ENCODE results near the gene AMD1.
"Not testable (repeated sequence)": the region's sequence is repeated elsewhere in the genome, so short reads cannot be mapped to it uniquely, and the experiment has no call there.

Gene AMD1

DNA sequence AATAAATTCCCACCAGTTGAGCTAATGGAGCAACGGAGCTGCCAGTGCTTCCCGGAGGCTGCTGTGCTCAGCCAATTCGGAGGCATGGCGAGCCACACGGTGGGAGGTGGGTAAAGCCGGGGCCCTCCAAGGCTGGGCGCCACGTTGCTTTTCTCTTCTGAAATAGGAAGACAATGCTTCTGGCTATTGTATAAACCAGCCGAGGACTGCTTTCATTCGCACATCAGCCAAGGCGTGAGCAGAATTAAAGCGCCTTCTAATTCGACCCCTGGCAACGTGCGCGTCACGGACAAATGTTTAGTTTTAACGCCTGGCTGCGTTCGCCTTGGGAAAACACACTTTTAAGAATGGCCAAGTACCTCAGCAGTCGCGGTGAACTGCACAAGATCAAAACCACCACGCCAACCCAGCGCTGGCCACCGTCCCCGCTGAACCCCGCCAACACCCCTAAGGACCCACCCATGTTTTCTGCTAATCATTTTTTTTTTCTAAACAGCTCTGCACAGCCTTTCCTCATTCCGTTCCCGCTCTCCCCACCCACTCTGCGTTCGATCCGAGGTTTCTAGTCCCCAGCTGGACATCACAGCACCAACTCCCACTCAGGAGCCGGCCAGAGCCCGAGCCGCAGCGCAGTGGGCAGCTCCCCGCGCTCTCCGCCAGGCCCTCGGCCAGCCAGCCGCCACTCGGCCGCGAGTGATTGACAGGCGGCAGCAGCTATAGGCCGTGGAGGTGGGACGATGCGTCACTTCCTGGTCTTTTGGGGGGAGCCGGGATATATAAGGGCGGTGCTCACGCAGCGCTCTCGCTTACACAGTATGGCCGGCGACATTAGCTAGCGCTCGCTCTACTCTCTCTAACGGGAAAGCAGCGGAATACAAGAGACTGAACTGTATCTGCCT lies at the start of gene AMD1:
AMD1 (plus strand) TSS at position 805 of the 899 bp plus-strand sequence. CDS start 321 bp downstream, outside the sequence.
- peak; percentile 97 for DNase-seq

GRCh38 chr6:110826236-110827129 lies 48.1 kb upstream of the AMD1 start:
- no peak for DNase-seq

- no peak for DNase-seq
Measured at GRCh38 chr6:110828396-110828795, 46.2 kb upstream of the AMD1 start.

DNA sequence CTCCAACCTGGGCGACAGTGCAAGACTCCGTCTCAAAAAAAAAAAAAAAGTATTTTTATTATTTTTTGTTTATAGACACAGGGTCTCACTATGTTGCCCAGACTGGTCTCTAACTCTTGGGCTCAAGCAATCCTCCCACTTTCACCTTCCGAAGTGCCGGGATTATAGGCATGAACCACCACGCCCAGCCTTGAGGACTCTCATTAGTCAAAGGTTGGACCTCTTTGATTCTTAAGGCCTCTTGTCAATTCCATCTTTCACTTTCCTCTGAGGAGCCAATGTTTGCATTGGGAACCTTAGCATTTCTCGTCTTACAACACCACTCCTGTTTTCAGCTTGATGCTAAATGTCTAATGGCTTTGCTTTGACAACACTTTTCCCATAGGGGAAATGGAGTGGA lies 43.2 kb upstream of the AMD1 start:
- DNase-seq, result no peak

DNA sequence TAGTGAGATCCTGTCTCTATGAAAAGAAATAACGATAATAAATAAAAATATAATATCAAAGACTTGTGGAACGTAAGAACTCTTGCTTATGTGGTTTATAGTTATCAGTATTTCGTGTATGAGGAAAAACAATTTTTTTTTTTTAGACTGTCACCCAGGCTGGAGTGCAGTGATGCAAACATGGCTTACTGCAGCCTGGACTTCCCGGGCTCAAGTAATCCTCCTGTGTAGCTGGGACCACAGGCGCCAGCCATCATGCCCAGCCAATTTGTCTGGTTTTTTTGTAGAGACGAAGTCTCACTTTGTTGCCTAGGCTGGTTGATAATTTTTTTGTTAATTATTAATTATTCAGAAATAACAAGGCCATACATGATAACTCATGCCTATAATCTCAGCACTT lies 40.8 kb upstream of the AMD1 start:
- DNase-seq, result no peak

- DNase-seq, result not testable (repeated sequence)
Measured at GRCh38 chr6:110835751-110836150, 38.8 kb upstream of the AMD1 start.

GRCh38 chr6:110841266-110841665 lies 33.3 kb upstream of the AMD1 start:
- DNase-seq, result no peak

- DNase-seq, result no peak
Measured at GRCh38 chr6:110849781-110850180, 24.8 kb upstream of the AMD1 start.

GRCh38 chr6:110852773-110853172 lies 21.8 kb upstream of the AMD1 start:
- DNase-seq, result no peak

DNA sequence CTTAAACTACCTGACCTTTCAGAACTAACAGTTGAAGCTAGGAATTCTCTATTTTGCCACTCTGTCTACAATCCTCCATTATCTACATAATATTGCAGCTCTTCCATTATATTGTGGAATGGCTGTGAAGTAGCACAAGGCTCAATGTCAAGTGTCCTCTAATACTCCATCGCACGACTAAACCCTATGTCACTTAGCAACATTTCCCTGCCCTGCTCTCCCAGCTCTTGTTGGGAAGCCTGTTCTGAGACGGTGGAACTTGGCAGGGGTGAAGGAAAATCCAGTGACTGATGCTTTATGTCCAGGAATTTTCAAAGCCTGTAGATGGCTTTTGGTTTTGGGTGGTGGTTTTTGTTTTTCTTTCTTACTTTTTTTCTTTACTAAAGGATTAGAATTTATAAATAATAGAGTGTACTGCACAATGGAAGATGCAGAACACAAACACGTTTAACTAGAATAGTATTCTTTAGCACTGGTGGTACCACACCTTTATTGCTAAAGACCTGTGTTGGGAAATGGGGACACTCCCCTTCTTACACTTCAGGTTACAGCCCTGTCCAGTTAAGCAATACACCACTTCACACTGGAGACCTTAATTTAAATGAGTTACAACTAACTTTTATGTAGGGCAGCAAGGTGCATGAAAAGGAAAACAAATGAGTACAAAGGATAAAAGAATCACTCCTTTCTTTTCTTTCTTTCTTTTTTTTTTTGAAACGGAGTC lies 20.7 kb upstream of the AMD1 start:
- no peak for DNase-seq

DNA sequence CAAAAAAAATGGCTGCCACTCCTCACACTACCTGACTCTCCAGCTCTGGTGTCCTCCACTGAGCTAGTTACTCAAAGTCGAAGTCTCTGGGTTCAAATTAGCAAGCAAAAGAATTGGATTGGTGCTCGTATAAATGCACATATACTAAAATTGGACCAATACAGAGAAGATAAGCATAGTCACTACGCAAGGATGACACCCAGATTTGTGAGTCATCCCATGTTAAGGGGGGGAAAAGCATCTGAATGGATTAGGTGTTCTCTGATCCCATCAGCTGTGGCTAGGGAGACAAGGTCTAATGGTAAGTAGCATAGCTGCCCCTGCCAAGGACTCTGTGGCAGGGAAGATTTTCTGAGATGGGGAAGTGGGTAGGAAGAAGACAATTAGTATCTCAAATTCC lies 18.3 kb upstream of the AMD1 start:
- DNase-seq, result no peak

DNA sequence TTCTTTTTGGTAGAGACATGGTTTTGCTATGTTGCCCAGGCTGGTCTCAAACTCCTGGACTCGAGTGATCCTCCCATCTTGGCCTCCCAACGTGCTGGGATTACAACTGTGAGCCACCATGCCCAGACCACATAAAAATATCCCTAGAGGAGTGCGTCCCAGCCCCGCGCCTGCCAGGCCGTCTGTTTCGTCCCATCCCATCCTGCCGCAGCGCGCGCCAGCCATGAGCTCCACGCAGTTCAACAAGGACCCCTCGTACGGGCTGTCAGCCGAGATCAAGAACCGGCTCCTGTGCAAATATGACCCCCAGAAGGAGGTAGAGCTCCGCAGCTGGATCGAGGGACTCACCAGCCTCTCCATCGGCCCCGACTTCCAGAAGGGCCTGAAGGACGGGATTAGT lies 16.6 kb upstream of the AMD1 start:
- no peak for DNase-seq

DNA sequence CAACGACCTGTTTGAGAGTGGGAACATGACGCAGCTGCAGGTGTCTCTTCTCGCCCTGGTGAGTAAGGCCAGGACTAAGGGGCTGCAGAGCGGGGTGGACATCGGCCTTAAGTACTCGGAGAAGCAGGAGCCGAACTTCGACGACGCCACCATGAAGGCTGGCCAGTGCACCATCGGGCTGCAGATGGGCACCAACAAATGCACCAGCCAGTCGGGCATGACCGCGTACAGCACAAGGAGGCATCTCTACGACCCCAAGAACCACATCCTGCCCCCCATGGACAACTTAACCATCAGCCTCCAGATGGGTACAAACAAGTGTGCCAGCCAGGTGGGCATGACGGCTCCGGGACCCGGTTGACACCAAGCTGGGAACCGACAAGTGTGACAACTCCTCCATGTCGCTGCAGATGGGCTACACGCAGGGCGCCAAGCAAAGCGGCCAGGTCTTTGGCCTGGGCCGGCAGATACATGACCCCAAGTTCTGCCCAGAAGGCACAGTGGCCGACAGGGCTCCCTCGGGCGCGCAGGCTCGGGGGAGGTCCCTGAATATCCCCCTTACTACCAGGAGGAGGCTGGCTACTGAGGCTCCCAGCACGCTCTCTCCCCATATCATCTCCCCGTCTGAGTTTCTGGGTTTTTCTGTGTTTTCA lies 15.9 kb upstream of the AMD1 start:
- no peak for DNase-seq

- no peak for DNase-seq
Measured at GRCh38 chr6:110859335-110859792, 15.2 kb upstream of the AMD1 start.

DNA sequence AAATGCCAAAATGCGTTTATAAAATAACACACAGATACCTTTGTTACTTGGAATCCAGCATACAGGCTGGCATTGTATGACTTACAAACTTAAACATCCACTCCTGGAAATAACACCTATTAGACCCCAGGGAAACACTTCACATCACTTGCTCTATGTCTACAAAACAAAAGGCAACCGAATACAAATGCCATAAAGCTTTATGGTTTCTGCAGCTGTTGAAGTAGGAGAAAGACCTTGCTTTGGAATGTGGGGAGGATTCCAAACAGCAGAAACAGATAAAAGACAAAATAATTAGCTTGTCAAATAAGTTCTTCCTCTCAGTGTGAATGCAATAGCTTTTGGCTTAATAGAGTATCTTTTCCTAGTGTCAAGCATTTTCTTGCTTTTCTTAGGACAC lies 9.8 kb upstream of the AMD1 start:
- DNase-seq, result no peak

- no peak for DNase-seq
Measured at GRCh38 chr6:110874880-110875547, 429 bp downstream of the AMD1 start.

DNA sequence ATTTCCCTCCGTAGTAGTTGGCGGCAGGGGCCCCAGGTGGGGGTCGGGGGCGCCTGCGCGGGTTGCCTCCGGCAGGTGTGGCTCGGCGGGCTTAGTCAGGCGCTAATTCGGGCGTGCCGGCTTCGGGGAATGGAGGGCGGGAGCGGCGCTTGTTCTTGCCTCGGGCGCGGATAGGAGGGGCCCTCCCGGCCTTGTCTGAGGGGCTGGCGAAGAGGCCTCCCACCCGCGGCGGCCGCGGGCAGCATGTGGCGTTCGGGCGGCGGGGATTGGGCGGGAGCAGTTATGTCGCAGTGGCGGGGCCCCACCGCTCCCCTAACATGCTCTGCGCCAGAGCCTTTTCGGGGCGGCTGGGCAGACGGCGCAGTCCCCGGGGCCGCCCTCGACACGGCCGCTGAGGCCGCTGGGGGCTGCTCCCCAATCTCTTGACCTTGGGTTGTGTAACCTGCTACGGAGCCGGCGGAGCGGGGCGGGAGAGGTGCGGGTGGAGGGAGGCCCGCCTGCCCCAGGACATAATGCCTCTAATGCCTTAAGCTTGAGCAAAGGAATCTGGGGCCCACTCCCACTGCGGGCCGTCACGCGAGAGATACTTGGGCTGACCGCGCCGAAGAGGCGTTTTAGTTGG lies 1.1 kb downstream of the AMD1 start:
- DNase-seq, result peak; percentile 64

DNA sequence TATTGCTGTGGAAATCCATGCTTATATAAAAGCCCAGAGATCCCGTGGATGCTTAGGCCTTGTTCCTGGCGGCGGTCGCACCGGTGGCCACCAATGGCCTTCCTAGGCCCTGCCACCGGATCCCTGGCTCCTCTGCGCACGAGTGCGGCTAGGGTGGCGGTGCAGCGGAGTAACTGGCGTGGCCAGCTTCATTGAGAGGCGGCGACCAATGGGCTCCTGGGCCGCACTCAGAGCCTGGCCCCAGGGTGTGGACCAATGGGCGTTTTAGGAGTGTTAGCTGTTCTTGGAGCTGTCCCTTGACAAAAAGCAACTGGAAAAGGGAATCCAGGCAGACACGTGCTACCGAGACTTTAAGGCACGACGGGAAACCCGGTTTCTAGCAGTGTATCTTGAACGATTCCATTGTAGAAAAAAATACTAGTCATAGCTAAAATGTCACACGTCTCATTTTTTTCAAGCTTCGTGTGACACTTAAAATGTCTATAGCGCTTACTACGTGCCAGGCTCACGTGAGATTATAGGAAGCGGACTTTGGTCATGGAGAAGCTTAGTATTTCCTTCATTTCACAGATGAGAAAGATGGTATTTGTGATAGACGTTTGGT lies 1.7 kb downstream of the AMD1 start:
- DNase-seq, result peak; percentile 64

GRCh38 chr6:110876806-110877564 lies 2.4 kb downstream of the AMD1 start:
- no peak for DNase-seq

- DNase-seq, result no peak
Measured at GRCh38 chr6:110877569-110877968, 3.0 kb downstream of the AMD1 start.

Data from CD4-positive, alpha-beta T cell treated with Interleukin-12 subunit alpha and Interleukin-12 subunit beta, for 1 hour (primary cell).